ENCODE data around the gene CLBA1. TPM values are rescaled to one million over a fixed set of nuclear protein-coding genes. Genes with fewer than 3 reads are reported as not detected.
A peak's percentile ranks its signal among the peaks of the same experiment; 100 is the strongest.

CLBA1 gene
- total RNA-seq, 1 experiment from 2014 or later: 14.8 TPM

GRCh38 chr14:104993306-104993705 lies 7.7 kb downstream of the CLBA1 start (continued):
- TF ChIP-seq CBX3 (IDR thresholded peaks at IDR 0.05; ENCODE audit: low read depth): no peak

GRCh38 chr14:104993808-104994591 lies 8.4 kb downstream of the CLBA1 start:
- Histone ChIP-seq H3K4me2 (ENCODE audit: low read length) (no peak overlapping the region), H3K9me3 (ENCODE audit: control insufficient read depth in 1 of 2, insufficient read depth in 1 of 2, low read depth in 1 of 2, low read length in 2 of 2) (no peaks in the 10 kb centered on the region), H3K4me3 (replicated peaks in 1 of 2; ENCODE audit: low read depth in 1 of 2, low read length in 2 of 2) (no peak overlapping the region), H4K20me1 (ENCODE audit: insufficient read depth) (no peaks in the 10 kb centered on the region), H2AFZ (ENCODE audit: low read depth, low read length, poor library complexity, severe bottlenecking) (no peak overlapping the region), H3K79me2 (ENCODE audit: insufficient read depth, low read length) (no peaks in the 10 kb centered on the region), H3K27ac (ENCODE audit: low read depth, low read length) (no peak overlapping the region), H3K9ac (ENCODE audit: low read length) (no peak overlapping the region), H3K27me3 (ENCODE audit: insufficient read depth, low read length) (no peaks in the 10 kb centered on the region), H3K4me1 (ENCODE audit: control insufficient read depth in 1 of 2, insufficient read depth in 2 of 2, low read length in 2 of 2) (no peaks in the 10 kb centered on the region), H3K36me3 (ENCODE audit: control insufficient read depth in 1 of 2, insufficient read depth in 2 of 2, low read length in 2 of 2) (peaks cover 10 to 15% of the 10 kb centered on the region in 2 experiments; a peak in 3 of 4 replicates), H3K9me2 (ENCODE audit: insufficient read depth) (no peaks in the 10 kb centered on the region)
- RAD21 ChIA-PET (ENCODE audit: low non-redundant PET in 1 of 2, low total read pairs in 2 of 2, uncharacterized antibody in 2 of 2, unreplicated experiment in 2 of 2): no interaction called here
- POLR2A ChIA-PET: no interaction called here
- no TSS peak for BruUV-seq (replicated peaks)
- intact Hi-C loops (cut with micrococcal nuclease): no loop called here
- ATAC-seq: 0 out of 2 replicates have a peak, but pooled peaks have one; percentile 16
- no peak for DNase-seq (ENCODE audit: low read depth, low spot score)
- CTCF ChIA-PET: no interaction called here
- no peak for TF ChIP-seq SP1 (IDR thresholded peaks at IDR 0.05; ENCODE audit: low read depth)
- no peak for TF ChIP-seq JUND (IDR thresholded peaks at IDR 0.05)
- TF ChIP-seq SIN3A (IDR thresholded peaks at IDR 0.05; ENCODE audit: low read depth): no peak
- no peak for TF ChIP-seq CEBPB (IDR thresholded peaks at IDR 0.05; ENCODE audit: low read depth)
- no peak for TF ChIP-seq SRF (IDR thresholded peaks at IDR 0.05; ENCODE audit: low read depth)
- TF ChIP-seq EZH2phosphoT487 (IDR thresholded peaks at IDR 0.05; ENCODE audit: borderline replicate concordance): no peak
- no peak for TF ChIP-seq ZBTB33 (IDR thresholded peaks at IDR 0.05; ENCODE audit: extremely low read depth, insufficient replicate concordance, low read length)
- TF ChIP-seq YY1 (IDR thresholded peaks at IDR 0.05; ENCODE audit: extremely low read depth, insufficient replicate concordance, low read depth, low read length): no peak
- TF ChIP-seq POLR2A (IDR thresholded peaks at IDR 0.05; ENCODE audit: borderline replicate concordance, extremely low read depth, insufficient read depth, insufficient read length): no peak
- TF ChIP-seq CBX3 (IDR thresholded peaks at IDR 0.05; ENCODE audit: low read depth): no peak
- no peak for TF ChIP-seq ELF1 (IDR thresholded peaks at IDR 0.05; ENCODE audit: borderline replicate concordance, low read depth)
- TF ChIP-seq ZNF274 (IDR thresholded peaks at IDR 0.05; ENCODE audit: low read depth, low read length): no peak
- no peak for TF ChIP-seq EGR1 (IDR thresholded peaks at IDR 0.05; ENCODE audit: low read depth)
- no peak for TF ChIP-seq RAD21 (IDR thresholded peaks at IDR 0.05; ENCODE audit: low read depth)
- no peak for TF ChIP-seq TCF7L2 (IDR thresholded peaks at IDR 0.05; ENCODE audit: borderline replicate concordance, extremely low read depth, insufficient read depth, insufficient read length)
- TF ChIP-seq POLR2AphosphoS5 (IDR thresholded peaks at IDR 0.05; ENCODE audit: low read depth, low read length): no peak
- TF ChIP-seq ATF3 (IDR thresholded peaks at IDR 0.05): no peak
- no peak for TF ChIP-seq MAX (IDR thresholded peaks at IDR 0.05)
- TF ChIP-seq ZFX (IDR thresholded peaks at IDR 0.05): no peak
- TF ChIP-seq FOSL1 (IDR thresholded peaks at IDR 0.05; ENCODE audit: low read depth): no peak

All from HCT116 (cell line).